Measurements from ENCODE around the gene UQCRC2. TPM values are rescaled to one million over a fixed set of nuclear protein-coding genes. Genes with fewer than 3 reads are reported as not detected.

UQCRC2 gene
- total RNA-seq, 1 experiment from 2014 or later, result 343 TPM

DNA sequence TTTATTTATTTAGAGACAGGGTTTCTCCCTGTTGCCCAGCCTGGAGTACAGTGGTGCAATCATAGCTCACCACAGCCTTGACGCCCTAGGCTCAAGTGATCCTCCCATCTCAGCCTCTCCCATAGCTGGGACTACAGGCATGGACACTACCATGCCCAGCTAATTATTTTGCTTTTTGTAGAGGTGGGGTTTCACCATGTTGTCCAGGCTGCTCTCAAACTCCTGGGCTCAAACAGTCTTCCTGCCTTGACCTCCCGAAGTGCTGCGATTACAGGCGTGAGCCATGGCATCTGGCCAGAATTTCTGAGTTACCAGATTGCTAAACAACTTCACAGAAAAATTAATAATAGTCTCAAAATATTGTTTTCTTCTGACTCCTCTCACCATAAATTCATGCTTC, 76.5 kb downstream of the UQCRC2 start:
- CTCF ChIA-PET, result interaction anchor here (0.7 to 1.1 kb wide), 2 partner anchors 48 to 69 kb away, joined by 4 to 8 read pairs; no protein-coding TSS in a partner anchor
- no peak for DNase-seq
- peak overlapping the region; percentile 81 for H3K27ac Mint-ChIP-seq (ENCODE audit: unreplicated experiment)

DNA sequence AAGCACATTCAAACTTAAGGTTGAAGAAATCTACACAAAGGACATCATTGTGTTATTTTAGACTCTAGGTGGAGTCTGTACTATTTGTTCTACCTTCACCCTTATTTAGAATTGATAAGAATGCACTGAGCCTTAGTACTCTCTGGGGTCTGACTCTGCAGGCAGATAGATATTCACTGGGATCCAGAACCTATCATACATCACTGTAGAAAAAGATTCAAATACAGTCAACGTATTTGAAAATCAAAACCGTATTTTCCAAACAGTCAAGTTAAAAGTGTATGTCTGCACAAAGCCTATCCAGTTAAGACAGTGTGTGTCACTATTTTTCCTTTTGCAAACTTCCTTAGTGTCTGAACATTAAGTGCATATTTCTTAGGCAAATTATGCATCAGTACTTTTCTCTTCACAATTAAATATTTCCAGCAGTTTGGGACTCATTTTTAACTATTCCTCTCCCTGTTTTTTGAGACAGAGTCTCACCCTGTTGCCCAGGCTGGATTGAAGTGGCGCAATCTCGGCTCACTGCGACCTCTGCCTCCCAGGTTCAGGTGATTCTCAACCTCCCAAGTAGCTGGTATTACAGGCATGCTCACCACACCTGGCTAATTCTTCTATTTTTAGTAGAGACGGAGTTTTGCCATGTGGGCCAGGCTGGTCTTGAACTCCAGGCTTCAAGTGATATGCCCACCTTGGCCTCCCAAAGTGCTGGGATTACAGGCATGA, 77.1 kb downstream of the UQCRC2 start:
- intact Hi-C loops (cut with micrococcal nuclease; ENCODE audit: unreplicated experiment), result no loop called here
- peak; percentile 54 for DNase-seq
- CTCF ChIA-PET, result interaction anchor here (0.6 to 1.2 kb wide), 5 partner anchors 15 to 74 kb away, joined by 3 to 8 read pairs (median 5); partner anchors contain the start of gene MOSMO

More for the DNA sequence above, 76.5 kb downstream of the UQCRC2 start:
- peak overlapping the region; percentile 19 for H3K4me3 Mint-ChIP-seq (ENCODE audit: low read depth, unreplicated experiment)
- TF ChIP-seq, protein P1, sequence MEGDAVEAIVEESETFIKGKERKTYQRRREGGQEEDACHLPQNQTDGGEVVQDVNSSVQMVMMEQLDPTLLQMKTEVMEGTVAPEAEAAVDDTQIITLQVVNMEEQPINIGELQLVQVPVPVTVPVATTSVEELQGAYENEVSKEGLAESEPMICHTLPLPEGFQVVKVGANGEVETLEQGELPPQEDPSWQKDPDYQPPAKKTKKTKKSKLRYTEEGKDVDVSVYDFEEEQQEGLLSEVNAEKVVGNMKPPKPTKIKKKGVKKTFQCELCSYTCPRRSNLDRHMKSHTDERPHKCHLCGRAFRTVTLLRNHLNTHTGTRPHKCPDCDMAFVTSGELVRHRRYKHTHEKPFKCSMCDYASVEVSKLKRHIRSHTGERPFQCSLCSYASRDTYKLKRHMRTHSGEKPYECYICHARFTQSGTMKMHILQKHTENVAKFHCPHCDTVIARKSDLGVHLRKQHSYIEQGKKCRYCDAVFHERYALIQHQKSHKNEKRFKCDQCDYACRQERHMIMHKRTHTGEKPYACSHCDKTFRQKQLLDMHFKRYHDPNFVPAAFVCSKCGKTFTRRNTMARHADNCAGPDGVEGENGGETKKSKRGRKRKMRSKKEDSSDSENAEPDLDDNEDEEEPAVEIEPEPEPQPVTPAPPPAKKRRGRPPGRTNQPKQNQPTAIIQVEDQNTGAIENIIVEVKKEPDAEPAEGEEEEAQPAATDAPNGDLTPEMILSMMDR (IDR thresholded peaks at IDR 0.05; ENCODE audit: unreplicated experiment), result no peak
- H3K4me1 Mint-ChIP-seq (ENCODE audit: low read depth, unreplicated experiment), result peaks cover 64% of the 10 kb centered on the region
- no peaks in the 10 kb centered on the region for H3K9me3 Mint-ChIP-seq (ENCODE audit: low read depth, unreplicated experiment)
- peaks cover 31% of the 10 kb centered on the region for H3K36me3 Mint-ChIP-seq (ENCODE audit: insufficient read depth, unreplicated experiment)
- BruUV-seq (replicated peaks), result no TSS peak
- intact Hi-C loops (cut with micrococcal nuclease; ENCODE audit: unreplicated experiment), result no loop called here
- H3K27me3 Mint-ChIP-seq (ENCODE audit: unreplicated experiment), result no peaks in the 10 kb centered on the region

DNA sequence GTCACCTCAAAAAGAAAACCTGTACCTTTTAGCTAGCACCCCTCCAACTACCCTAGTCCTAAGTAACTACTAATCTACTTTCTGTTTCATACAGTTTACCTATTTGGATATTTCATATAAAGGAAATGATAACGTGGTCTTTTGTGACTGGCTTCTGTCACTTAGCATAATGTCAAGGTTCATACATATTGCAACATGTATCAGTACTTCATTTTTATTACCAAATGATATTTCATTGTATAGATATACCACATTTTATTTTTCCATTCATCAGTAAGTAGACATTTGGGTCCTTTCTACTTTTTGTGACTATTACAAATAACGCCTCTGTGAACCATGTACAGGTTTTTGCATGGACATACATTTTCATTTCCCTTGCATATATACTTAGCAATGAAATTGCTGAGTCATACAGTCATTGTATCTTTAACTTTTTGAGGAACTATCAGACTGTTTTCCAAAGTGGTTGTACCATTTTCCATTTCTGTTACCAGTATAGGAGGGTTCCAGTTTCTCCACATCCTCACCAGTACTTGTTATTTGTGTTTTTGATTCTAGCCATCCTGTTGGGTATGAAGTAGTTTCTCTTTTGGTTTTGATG, 78.4 kb downstream of the UQCRC2 start:
- TF ChIP-seq, protein P1 (IDR thresholded peaks at IDR 0.05; ENCODE audit: unreplicated experiment), result no peak
- intact Hi-C loops (cut with micrococcal nuclease; ENCODE audit: unreplicated experiment), result no loop called here
- BruUV-seq (replicated peaks), result no TSS peak
- CTCF ChIA-PET, result interaction anchor here (0.7 to 1.2 kb wide), 2 partner anchors 46 to 1132 kb away, joined by 6 to 7 read pairs; no protein-coding TSS in a partner anchor
- H3K4me1 Mint-ChIP-seq (ENCODE audit: low read depth, unreplicated experiment), result peaks cover 45% of the 10 kb centered on the region
- no peak for DNase-seq
- peaks cover 26% of the 10 kb centered on the region for H3K36me3 Mint-ChIP-seq (ENCODE audit: insufficient read depth, unreplicated experiment)
- H3K27me3 Mint-ChIP-seq (ENCODE audit: unreplicated experiment), result no peaks in the 10 kb centered on the region
- no peaks in the 10 kb centered on the region for H3K9me3 Mint-ChIP-seq (ENCODE audit: low read depth, unreplicated experiment)
- no peak overlapping the region for H3K4me3 Mint-ChIP-seq (ENCODE audit: low read depth, unreplicated experiment)
- H3K27ac Mint-ChIP-seq (ENCODE audit: unreplicated experiment), result peak overlapping the region; percentile 81

More for the DNA sequence above, 77.1 kb downstream of the UQCRC2 start:
- peaks cover 35% of the 10 kb centered on the region for H3K36me3 Mint-ChIP-seq (ENCODE audit: insufficient read depth, unreplicated experiment)
- H3K4me1 Mint-ChIP-seq (ENCODE audit: low read depth, unreplicated experiment), result peaks cover 58% of the 10 kb centered on the region
- no peaks in the 10 kb centered on the region for H3K9me3 Mint-ChIP-seq (ENCODE audit: low read depth, unreplicated experiment)
- no peaks in the 10 kb centered on the region for H3K27me3 Mint-ChIP-seq (ENCODE audit: unreplicated experiment)
- peak overlapping the region; percentile 19 for H3K4me3 Mint-ChIP-seq (ENCODE audit: low read depth, unreplicated experiment)
- BruUV-seq (replicated peaks), result no TSS peak
- H3K27ac Mint-ChIP-seq (ENCODE audit: unreplicated experiment), result peak overlapping the region; percentile 81
- TF ChIP-seq, protein P1 (IDR thresholded peaks at IDR 0.05; ENCODE audit: unreplicated experiment), result no peak

Other genes starting within 250 kb of the UQCRC2 start
- gene NPIPB4, start 95.6 kb upstream of the UQCRC2 start, total RNA-seq (2022), result 203 and 207 TPM in 2 replicates
- not detected in 2 replicates for gene PDZD9, start 47.8 kb downstream of the UQCRC2 start, total RNA-seq (2022)
- 24.0 and 30.1 TPM in 2 replicates for gene MOSMO, start 54.8 kb downstream of the UQCRC2 start, total RNA-seq (2022)
- gene VWA3A, start 139.2 kb downstream of the UQCRC2 start, total RNA-seq (2022), result 0.33 and 0.51 TPM in 2 replicates
- gene SDR42E2, start 209.1 kb downstream of the UQCRC2 start, total RNA-seq (2022), result not detected in 2 replicates

Measured in Calu3 (cell line).